NCI-H345 treated with DMSO at 0.1 percent for 48 hours (cell line): ENCODE results near the gene BSG.
"Not testable (repeated sequence)": the region's sequence is repeated elsewhere in the genome, so short reads cannot be mapped to it uniquely, and the experiment has no call there.

ENCODE experiments used
- DNase-seq: peaks from one replicate; lab custom pipeline; 2025; ENCODE audit not compliant: unreplicated experiment; lab: John Stamatoyannopoulos, UW

BSG gene

DNA sequence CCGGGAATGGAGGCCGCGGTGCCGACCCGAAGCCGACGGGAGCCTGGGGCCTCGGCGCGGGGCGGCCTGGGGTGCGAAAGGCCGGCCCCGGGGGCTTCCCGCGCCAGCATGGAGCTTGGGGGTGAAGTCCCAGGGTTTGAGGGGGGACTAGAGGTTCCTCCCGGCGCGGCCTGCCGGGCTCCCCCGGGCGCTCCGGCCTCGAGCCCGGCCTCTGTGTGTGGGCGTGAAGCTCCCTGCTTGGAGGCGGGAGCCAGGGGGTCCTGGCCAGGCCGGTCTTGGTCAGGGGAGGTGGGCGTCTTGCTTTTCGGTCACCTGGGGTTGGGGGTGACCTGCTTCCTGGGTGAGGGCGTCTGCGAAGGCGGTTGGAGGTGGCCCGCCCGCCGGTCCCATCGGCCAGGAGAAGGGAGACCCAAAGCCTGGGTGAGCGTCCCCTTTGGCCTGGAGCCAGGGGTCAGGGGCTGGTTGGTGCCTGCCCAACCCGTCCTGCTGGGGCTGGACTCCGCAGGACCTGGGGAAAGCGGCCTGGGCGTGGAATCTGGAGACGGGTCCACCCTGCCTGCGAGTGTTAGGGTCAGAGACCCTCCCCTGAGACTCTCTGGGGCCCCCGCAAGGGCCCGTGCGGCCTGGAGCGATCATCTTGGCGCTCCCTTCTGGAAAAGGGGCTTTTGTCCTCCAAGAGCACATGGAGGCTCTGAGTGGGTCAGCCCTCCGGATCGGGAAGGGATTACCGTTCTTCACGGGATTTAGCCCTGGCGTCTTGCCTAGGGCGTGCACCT, 535 bp downstream of the BSG start:
- DNase-seq, result no peak

DNA sequence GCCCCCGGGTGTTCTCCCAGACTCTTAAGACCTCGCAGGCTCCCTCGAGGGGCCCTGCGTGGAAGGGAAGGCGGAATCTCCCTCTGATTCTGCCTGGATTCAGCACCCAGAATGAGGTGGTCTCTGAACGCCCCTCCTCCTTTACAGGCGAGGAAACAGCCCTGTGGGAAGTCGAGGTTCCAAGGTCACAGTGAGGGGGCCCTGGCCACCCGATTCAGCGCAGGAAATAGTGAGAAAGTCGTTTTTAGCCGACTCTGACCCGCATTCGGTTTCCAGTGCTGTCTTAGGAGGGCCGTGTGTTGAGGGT, 1.1 kb downstream of the BSG start:
- DNase-seq, result no peak

DNA sequence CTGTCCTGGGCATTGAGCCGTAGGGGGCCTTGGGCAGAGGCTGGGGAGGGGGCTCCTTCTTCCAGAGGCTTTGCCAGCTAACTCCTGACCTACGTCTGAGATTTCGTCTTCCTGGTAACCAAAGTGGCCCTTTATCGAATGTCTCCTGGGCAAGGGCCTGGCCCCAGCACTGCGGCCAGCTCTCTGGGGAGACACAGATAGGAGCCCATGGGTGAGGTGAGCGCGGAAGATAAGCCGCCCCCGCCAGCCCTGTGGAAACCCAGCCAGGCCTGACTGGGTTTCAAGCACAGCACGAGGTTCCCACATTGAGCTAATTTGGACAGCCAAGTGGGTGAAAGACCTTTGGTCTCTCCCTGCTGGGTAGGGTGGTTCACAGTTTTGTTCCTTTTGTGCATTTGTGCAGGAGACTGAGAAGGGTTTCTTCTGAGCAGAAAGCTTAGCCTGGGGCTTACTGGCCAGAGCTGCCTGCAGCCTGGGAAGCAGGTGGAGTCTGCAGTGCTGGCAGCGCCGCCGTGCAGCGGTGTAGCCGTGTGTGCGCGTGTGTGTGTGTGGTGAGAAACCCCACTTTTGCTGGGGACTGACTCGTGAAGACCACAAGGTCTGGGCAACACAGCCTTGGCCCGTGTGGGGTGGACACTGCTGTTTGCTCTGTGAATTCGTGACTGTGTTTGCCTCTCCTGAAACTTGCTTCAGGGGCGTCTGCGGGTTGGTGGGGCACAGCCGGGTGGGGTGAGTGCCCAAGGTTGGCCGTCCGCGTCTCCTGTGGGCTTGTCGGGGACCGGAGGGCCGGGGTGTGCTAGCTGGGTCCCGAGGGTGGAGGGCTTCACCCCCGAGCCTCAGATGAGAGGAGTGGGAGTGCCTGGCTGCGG, 2.5 kb downstream of the BSG start:
- no peak for DNase-seq

DNA sequence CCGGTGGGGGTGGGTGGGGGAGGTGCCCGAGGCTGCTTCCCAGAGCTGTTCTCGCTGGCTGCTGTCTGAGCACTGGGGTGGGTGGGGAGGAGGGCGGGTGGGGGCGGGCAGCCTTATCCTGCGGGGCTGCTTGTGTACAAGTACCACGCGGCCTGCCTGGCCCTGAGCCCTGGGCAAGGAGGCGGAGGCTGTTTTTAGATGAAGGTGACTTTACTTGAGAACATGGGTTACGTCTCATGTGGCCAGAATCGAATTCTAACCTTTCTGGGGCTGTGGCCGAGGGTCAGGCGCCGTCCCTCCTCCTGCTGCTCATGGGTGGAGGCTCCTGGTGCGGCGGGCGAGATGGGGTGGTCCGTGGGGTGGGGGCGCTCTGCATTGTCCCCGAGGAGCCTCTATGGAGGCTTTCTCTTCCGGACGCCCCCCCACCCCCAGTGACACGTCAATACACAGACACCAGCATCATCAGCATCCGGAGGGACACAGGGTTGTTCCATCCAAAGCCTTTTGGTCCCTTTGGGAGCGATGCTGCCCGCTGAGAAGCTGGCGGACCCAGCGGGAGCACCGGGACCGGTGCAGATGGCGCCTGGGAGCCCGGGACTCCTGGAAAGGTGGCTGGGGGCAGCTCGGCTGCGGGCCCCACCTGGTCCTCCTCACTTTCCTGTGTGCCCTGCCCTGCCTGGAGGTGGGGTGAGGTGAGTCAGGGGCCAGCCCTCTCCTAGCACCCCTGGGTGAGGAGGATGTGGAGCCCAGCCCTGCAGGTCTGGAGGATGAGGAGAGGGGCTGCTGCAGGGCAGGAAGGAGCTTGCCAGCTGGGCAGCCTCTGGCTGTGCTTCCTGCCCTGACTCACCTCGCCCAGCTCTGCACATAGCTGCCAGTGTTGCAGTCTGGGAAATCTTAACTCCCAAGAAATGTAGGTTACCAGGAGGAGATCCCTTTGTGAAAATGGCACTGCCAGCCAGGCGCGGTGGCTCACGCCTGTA, 3.4 kb downstream of the BSG start:
- no peak for DNase-seq

DNA sequence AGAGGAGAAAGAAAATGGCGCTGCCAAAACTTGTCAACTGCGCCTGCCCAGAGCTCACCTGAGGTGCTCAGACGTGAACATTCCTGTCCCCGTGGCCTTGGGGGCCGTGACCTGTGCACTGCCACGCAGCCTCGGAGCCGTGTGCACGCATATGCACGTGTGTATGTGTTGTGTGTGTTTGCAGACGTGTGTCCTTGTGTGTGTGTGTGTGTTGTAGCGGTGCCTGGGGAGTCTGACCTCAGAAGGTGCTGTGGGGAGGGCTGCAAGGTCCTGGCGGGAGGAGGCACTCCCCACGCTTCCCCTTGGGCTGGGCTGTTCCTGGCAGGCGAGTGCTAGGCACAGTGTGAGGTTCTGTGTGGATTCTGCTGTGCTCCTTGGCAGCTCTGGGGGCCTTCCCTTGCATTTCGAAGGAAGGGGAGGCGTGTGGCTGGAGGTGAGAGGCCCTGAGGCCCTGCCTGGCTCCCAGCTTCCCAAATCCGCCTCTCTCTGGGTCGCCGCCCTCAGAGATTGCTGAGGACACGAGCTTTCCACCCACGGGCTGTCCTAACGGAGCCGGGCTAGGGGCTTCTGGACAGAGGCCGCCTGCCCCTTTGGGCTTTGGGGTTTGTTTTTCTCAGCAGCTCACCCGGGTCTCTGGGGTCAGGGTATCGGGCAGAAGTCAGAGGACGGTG, 4.5 kb downstream of the BSG start:
- no peak for DNase-seq

DNA sequence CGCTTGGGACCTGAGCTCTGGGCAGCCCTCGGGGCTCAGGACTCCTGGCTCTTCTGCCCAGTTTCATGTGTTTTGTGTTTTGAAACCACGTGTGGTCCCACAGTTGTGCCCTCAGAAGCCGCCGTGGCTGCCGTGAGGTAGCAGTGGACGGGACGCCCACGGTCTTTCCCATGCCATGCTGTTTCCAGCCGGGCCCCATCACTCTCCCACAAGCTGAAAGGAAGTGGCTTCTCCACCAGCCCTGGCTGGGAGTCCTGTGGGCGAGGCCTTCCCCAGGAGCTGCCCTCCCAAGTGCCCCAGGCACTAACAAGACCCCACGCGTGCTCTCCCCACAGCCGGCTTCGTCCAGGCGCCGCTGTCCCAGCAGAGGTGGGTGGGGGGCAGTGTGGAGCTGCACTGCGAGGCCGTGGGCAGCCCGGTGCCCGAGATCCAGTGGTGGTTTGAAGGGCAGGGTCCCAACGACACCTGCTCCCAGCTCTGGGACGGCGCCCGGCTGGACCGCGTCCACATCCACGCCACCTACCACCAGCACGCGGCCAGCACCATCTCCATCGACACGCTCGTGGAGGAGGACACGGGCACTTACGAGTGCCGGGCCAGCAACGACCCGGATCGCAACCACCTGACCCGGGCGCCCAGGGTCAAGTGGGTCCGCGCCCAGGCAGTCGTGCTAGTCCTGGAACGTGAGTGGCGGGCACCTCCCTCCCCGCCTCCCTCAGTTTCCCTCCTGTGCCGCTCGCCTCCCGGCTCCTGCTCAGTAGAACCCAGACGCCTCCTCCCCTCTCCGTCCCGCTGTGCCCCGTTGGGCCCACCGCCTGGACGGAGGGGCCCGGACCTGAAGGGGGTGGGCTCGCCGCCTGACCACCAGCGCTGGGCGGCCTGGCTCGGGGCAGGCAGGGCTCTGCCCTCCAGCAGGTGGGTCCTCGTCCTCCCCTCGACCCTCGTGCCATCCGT, 5.3 kb downstream of the BSG start:
- no peak for DNase-seq

DNA sequence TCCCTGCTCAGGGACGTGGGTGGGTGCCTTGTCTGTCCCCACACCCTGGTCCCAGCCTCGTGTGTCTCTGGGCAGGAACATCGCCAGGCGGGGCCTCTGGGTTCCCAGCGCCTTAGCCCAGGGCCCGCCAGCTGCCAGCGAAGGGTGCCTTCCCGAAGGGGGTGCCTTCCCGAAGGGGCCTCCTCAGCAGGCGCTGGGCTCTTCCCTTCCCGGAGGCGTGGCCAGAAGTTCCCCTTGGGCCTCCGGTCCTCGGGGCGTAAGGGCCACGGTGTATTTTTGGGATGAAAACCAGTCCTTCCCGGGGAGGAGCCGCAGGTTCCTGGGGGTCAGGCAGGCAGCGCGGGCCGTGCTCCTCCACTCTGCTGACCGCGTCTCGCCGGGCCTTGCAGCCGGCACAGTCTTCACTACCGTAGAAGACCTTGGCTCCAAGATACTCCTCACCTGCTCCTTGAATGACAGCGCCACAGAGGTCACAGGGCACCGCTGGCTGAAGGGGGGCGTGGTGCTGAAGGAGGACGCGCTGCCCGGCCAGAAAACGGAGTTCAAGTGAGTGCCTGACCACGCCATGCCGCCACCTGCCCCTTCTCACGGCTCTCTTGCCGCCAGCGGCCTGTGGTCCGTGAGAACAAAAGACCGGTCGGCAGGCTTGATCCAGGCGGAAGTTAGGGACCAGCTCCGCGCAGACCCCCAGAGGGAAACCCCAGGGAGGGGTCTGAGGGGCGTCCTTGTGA, 6.9 kb downstream of the BSG start:
- DNase-seq, result no peak

DNA sequence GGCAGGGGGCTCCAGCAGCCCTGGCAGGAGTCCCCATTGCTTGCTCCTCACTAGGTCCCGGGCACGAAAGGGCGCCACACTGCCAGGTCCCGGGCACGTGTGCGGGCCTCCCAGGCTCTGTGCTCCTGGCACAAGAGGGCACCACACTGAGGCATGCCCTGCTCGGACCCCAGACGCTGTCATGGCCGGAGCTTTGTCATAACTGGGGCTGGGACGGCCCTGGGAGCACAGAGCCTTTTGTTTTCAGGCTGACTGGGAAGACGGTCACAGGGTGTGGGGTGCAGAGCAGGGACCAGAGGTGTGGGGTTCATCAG, 7.4 kb downstream of the BSG start:
- no peak for DNase-seq

DNA sequence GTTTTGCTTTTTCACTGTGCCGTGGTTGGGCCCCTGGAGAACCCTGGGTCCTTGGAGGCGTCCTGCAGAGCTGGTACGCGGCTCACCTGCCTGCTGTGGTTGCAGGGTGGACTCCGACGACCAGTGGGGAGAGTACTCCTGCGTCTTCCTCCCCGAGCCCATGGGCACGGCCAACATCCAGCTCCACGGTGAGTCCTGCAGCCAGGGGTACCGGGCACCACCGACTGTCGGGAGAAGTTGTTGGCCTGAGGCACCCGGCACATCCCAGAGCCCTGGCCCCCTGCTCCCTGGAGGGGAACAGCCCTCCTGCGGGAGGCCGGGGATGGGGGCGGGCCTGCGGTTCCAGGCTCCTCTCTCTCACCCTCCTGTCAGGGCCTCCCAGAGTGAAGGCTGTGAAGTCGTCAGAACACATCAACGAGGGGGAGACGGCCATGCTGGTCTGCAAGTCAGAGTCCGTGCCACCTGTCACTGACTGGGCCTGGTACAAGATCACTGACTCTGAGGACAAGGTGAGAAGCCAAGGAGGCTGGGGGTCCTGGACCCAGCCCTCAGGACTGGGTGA, 8.0 kb downstream of the BSG start:
- no peak for DNase-seq

DNA sequence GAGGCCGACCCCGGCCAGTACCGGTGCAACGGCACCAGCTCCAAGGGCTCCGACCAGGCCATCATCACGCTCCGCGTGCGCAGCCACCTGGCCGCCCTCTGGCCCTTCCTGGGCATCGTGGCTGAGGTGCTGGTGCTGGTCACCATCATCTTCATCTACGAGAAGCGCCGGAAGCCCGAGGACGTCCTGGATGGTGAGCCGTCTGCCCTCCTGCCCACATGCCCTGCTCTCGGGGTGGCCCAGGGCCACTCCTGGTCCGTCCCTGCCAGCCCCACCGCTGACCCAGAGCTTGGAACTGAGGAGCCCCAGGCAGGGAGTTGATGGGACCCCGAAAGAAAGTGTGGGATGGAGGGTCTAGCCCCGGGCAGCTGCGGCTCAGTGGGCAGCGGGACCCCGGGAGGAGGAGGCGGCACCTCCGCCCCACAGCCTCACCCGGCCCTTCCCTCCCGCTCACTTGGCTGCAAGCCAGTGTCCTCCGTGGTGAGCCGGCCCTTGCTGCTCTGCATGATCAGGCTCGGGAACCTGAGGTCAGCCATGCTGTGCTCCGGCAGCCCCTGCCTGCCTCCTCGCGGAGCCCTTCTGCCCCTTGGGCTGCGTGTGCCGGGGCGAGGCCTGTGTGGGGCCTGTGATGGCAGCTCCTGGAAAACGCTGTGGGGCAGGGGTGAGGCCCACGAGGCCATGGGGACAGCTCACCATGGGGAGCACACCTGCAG, 9.2 kb downstream of the BSG start:
- no peak for DNase-seq

DNA sequence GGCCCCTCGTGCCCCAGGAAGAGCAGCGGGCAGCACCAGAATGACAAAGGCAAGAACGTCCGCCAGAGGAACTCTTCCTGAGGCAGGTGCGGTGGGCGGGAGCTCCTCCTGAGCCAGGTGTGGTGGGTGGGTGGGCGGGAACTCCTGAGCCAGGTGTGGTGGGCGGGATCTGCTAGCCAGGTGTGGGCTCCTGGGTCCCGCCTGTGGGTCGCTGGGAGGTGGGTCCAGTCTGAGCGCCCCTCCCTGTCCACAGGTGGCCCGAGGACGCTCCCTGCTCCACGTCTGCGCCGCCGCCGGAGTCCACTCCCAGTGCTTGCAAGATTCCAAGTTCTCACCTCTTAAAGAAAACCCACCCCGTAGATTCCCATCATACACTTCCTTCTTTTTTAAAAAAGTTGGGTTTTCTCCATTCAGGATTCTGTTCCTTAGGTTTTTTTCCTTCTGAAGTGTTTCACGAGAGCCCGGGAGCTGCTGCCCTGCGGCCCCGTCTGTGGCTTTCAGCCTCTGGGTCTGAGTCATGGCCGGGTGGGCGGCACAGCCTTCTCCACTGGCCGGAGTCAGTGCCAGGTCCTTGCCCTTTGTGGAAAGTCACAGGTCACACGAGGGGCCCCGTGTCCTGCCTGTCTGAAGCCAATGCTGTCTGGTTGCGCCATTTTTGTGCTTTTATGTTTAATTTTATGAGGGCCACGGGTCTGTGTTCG, 10.3 kb downstream of the BSG start:
- DNase-seq, result no peak

DNA sequence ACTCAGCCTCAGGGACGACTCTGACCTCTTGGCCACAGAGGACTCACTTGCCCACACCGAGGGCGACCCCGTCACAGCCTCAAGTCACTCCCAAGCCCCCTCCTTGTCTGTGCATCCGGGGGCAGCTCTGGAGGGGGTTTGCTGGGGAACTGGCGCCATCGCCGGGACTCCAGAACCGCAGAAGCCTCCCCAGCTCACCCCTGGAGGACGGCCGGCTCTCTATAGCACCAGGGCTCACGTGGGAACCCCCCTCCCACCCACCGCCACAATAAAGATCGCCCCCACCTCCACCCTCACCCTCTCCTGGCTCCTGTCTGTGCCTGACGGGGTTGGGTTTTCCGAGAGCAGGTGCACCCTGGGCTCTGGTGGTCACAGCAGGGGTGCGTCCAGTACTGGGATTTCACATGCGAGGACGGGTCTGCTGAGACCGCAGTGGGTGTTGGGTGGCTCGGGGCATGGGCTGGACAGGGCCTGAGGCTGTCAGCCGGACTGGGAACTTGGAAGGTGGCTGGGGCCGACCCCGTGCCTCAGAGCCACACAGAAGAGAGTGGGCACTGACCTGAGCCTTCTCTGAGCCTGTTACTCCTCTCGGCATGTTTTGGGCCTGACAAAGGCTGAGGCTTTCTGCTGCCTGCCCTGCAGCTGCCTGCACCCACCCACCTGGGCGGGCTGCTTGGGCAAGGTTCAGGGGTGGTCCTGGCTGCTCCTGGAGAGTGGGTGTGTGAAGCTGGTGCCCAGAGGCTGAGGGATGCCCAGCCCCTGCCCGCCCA, 11.0 kb downstream of the BSG start:
- no peak for DNase-seq

DNA sequence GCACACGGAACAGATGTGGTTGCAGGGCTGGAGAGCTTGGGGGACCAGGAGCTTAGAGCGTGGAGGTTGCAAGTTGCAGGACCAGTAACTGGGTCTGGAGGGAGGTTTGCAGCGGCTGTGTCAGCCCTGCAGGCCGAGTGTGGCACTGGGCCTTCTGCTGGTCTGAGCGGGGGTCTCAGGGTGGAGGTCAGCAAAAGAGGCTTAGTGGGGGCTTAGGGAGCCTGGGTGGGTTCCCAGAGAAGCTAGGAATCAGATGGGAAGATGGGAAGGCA, 11.5 kb downstream of the BSG start:
- no peak for DNase-seq

DNA sequence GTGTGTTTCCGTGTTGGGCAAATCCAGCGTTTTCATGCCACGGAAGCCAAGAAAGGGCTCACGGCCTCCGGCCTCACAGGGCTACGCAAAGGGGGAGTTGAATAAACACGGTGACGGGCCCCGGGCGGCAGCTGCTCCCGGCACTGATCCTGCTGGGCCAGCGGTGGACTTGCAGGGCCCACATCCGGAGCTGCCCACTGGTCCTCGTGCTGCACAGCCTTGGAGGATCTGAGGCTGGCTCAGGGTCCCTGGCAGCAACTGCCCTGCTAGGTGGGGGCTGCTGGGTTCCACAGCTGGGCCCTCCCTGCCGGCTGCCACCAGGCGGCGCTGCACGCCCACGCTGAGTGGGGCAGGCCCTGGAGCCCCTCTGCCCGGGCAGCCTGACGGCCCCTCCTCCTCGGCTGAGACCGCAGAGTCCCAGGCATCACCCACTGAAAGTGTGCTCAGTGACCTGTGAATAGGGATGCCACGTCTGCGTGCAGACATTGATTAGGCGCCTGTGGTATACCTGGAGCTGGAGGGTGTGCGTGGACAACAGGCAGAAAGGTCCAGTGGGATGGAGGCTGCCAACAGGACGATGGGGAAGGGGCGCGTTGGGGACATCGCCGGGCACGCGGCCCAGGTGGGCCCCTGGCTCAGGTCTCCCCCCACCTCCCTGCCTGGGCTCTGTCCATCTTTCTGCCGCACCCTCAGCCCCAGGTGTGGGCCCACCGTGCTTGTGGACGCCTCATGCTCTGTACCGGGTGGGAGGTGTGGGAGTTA, 12.0 kb downstream of the BSG start:
- no peak for DNase-seq

DNA sequence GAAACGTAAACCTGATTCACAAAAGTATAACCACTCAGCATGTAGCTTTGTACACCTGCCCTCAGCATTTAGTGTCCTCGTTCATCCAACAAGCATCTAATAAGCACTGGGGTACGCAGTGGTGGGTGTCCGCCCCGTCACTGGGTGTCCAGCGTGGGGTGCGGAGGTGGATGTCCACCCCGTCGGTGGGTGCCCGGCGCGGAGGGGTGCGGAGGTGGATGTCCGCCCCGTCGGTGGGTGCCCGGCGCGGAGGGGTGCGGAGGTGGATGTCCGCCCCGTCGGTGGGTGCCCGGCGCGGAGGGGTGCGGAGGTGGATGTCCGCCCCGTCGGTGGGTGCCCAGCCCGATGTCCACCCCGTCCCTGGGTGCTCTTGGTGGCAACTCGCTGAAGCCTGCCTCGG, 12.8 kb downstream of the BSG start:
- not testable (repeated sequence) for DNase-seq

DNA sequence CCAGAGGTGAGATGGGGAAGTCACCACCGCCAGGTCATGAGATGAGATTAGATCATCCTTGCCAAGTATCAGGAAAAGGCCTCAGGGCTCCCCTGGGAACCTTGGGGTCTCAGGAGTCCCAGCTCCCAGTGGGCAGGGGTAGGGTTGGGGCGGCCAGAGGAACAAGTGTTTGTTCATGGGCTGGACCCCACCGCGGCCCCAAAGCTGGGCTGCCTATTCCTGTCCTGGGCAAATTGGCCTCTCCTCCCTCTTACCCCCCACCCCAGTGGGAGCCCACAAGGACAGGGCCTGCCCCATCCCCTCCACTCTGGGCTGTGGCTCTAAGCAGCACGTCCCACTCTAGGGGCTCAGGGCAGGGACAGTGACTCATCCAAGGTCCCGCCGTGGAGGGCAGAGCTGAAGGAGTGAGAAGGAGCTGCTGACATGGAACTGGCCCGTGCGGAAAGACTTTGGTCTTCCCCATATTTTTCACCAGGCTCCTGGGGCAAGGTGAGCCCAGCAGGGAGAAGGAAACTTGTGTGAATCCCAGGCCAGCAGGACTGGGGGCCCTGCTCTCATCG, 13.2 kb downstream of the BSG start:
- no peak for DNase-seq
